SK-N-SH (cell line): ENCODE data around the gene BTN1A1. TPM values are rescaled to one million over a fixed set of nuclear protein-coding genes. Genes with fewer than 3 reads are reported as not detected.

Experiments used
- CTCF ChIA-PET: fragments of 300-600, 350-600 bp; formaldehyde crosslinking; extraction: SDS; loops from one replicate; lab custom pipeline; 2021; lab: Yijun Ruan, JAX
- POLR2A ChIA-PET: fragments of 350-600 bp; sonication (Branson Sonifier 250); formaldehyde crosslinking; extraction: SDS; loops from one replicate; lab custom pipeline; 2020; ENCODE audit warnings: antibody characterized with exemption, inconsistent platforms; lab: Yijun Ruan, JAX
- DNase-seq: peaks from one replicate; pipeline ENCODE4 v3.0.0; 2012
- H2AFZ ChIP-seq: fragments of 200-600 bp; sonication (generic); 2 replicates; pipeline ENCODE4 v1.8.1; 2016; ENCODE audit warnings: antibody characterized with exemption, mild to moderate bottlenecking, low read depth
- H3F3A ChIP-seq: fragments of 200-600 bp; sonication (generic); replicated peaks from 2 replicates; pipeline ENCODE3; 2016; ENCODE audit warnings: antibody characterized with exemption, mild to moderate bottlenecking; ENCODE audit not compliant: insufficient read depth
- H3K27ac ChIP-seq, 2 experiments: fragments of 200-500 bp in 1 of 2; fragments of 200-600 bp in 1 of 2; sonication (Bioruptor generic) in 1 of 2; sonication (generic), shearing (Covaris generic) in 1 of 2; 2 replicates each; pipeline versions ENCODE4 v1.5.1 to v1.6.1; 2014 to 2016; ENCODE audit warnings: low read depth in 2 of 2, inconsistent platforms in 1 of 2, low read length in 1 of 2, mild to moderate bottlenecking in 1 of 2, mixed read lengths in 1 of 2
- H3K27me3 ChIP-seq: fragments of 200-600 bp; sonication (generic), shearing (Covaris generic); 2 replicates; pipeline ENCODE4 v1.6.1; 2016; ENCODE audit warnings: mixed run types; ENCODE audit not compliant: insufficient read depth
- H3K36me3 ChIP-seq, 2 experiments: fragments of 200-500 bp in 1 of 2; fragments of 200-600 bp in 1 of 2; sonication (Bioruptor generic) in 1 of 2; sonication (generic) in 1 of 2; replicated peaks in 1 of 2; 2 replicates each; pipeline versions ENCODE3 to v1.5.1; 2014 to 2016; ENCODE audit warnings: low read length in 1 of 2, mild to moderate bottlenecking in 1 of 2; ENCODE audit not compliant: insufficient read depth in 2 of 2, control insufficient read depth in 1 of 2
- H3K4me1 ChIP-seq, 2 experiments: fragments of 200-500 bp in 1 of 2; fragments of 200-600 bp in 1 of 2; sonication (Bioruptor generic) in 1 of 2; sonication (generic), shearing (Covaris generic) in 1 of 2; 2 replicates each; pipeline versions ENCODE4 v1.5.1 to v1.6.1; 2014 to 2016; ENCODE audit warnings: low read depth in 1 of 2, low read length in 1 of 2, mixed run types in 1 of 2; ENCODE audit not compliant: insufficient read depth in 2 of 2, control insufficient read depth in 1 of 2
- H3K4me2 ChIP-seq: fragments of 200-600 bp; sonication (generic), shearing (Covaris generic); 2 replicates; pipeline ENCODE4 v1.6.1; 2017; ENCODE audit warnings: mixed run types
- H3K4me3 ChIP-seq, 2 experiments: fragments of 200-500 bp in 1 of 2; fragments of 200-600 bp in 1 of 2; sonication (Bioruptor generic) in 1 of 2; sonication (generic), shearing (Covaris generic) in 1 of 2; 2 replicates each; pipeline versions ENCODE4 v1.5.1 to v1.8.1; 2014 to 2016; ENCODE audit warnings: low read depth in 2 of 2, inconsistent platforms in 1 of 2, low read length in 1 of 2, mild to moderate bottlenecking in 1 of 2, mixed read lengths in 1 of 2, moderate library complexity in 1 of 2
- H3K79me2 ChIP-seq: fragments of 200-600 bp; sonication (generic); 2 replicates; pipeline ENCODE4 v1.8.1; 2017; ENCODE audit warnings: mild to moderate bottlenecking; ENCODE audit not compliant: insufficient read depth
- H3K9ac ChIP-seq: fragments of 200-600 bp; sonication (generic); 2 replicates; pipeline ENCODE4 v1.6.1; 2017; ENCODE audit warnings: mixed run types
- H3K9me2 ChIP-seq: fragments of 200-600 bp; sonication (generic); 2 replicates; pipeline ENCODE4 v1.6.1; 2017; ENCODE audit warnings: mixed run types
- H3K9me3 ChIP-seq: fragments of 200-600 bp; sonication (generic); 2 replicates; pipeline ENCODE4 v1.6.1; 2017; ENCODE audit warnings: mixed run types, mild to moderate bottlenecking, moderate library complexity
- H4K20me1 ChIP-seq: fragments of 200-600 bp; sonication (generic); 2 replicates; pipeline ENCODE4 v1.6.1; 2017; ENCODE audit warnings: mild to moderate bottlenecking, mixed run types; ENCODE audit not compliant: insufficient read depth
- CHD2 ChIP-seq: fragments of 150-350 bp; IDR thresholded peaks from 2 replicates; pipeline ENCODE4 v1.6.1; 2018; ENCODE audit warnings: low read length; ENCODE audit not compliant: partially characterized antibody
- EP300 ChIP-seq, 2 experiments: IDR thresholded peaks; 2 replicates each; pipeline versions ENCODE4 v1.4.0 to v1.6.1; 2012; ENCODE audit warnings: borderline replicate concordance in 1 of 2, low read depth in 1 of 2, low read length in 1 of 2
- FOSL2 ChIP-seq: IDR thresholded peaks from 2 replicates; pipeline ENCODE4 v1.4.0; 2012; ENCODE audit warnings: low read depth, mild to moderate bottlenecking, moderate library complexity, borderline replicate concordance
- FOXM1 ChIP-seq: IDR thresholded peaks from 2 replicates; pipeline ENCODE4 v1.4.0; 2012; ENCODE audit warnings: low read depth, mild to moderate bottlenecking
- GABPA ChIP-seq: IDR thresholded peaks from 2 replicates; pipeline ENCODE4 v1.4.0; 2012; ENCODE audit warnings: low read depth, mild to moderate bottlenecking
- GATA2 ChIP-seq: sonication (generic); formaldehyde crosslinking; IDR thresholded peaks from 2 replicates; pipeline ENCODE4 v1.5.0; 2020; ENCODE audit warnings: mild to moderate bottlenecking, missing genetic modification reagents
- IRF3 ChIP-seq: fragments of 150-350 bp; IDR thresholded peaks from 2 replicates; pipeline ENCODE4 v1.6.1; 2016; ENCODE audit warnings: mild to moderate bottlenecking, low read depth, low read length
- JUND ChIP-seq: IDR thresholded peaks from 2 replicates; pipeline ENCODE4 v1.4.0; 2012
- MAX ChIP-seq: IDR thresholded peaks from 2 replicates; pipeline ENCODE4 v1.4.0; 2012; ENCODE audit warnings: low read depth
- NFIC ChIP-seq: IDR thresholded peaks from 2 replicates; pipeline ENCODE4 v1.4.0; 2012; ENCODE audit warnings: borderline replicate concordance
- PBX3 ChIP-seq: IDR thresholded peaks from 2 replicates; pipeline ENCODE4; 2012
- RAD21 ChIP-seq: IDR thresholded peaks from 2 replicates; pipeline ENCODE4 v1.6.1; 2012; ENCODE audit warnings: mild to moderate bottlenecking, low read length
- RCOR1 ChIP-seq: fragments of 150-350 bp; IDR thresholded peaks from 2 replicates; pipeline ENCODE4 v1.6.1; 2017; ENCODE audit warnings: antibody characterized with exemption, low read length
- RFX5 ChIP-seq: IDR thresholded peaks from 2 replicates; pipeline ENCODE4 v1.6.1; 2012; ENCODE audit warnings: mild to moderate bottlenecking, improper control_type of control experiment, low read length
- SMC3 ChIP-seq: IDR thresholded peaks from 2 replicates; pipeline ENCODE4 v1.6.1; 2012; ENCODE audit warnings: low read depth, low read length, improper control_type of control experiment
- TCF12 ChIP-seq: IDR thresholded peaks from 2 replicates; pipeline ENCODE4 v1.4.0; 2012
- WGBS: methylation state at CpG from one replicate; pipeline ENCODE4 v1.1.6; 2017; ENCODE audit warnings: low lambda C conversion rate; 5-methylcytosine and 5-hydroxymethylcytosine counted together
- polyA plus RNA-seq, 3 experiments: library from polyadenylated mRNA; depleted of rRNA; stranded (reverse); fragments of >200 nt; gene quantifications; 2 replicates each; pipeline ENCODE4 v1.2.3, GENCODE V29; 2012
- TF ChIP-seq, protein P1 (sequence below): fragments of 150-350 bp; IDR thresholded peaks from 2 replicates; pipeline ENCODE4 v1.6.1; 2017; ENCODE audit warnings: antibody characterized with exemption, low read length, low read depth, borderline replicate concordance
- TF ChIP-seq, protein P2 (sequence below): IDR thresholded peaks from 2 replicates; pipeline ENCODE4 v1.6.1; 2012; ENCODE audit warnings: mild to moderate bottlenecking, low read depth, low read length, moderate library complexity
- TF ChIP-seq, protein P3 (sequence below): IDR thresholded peaks from 2 replicates; pipeline ENCODE4 v1.4.0; 2012; ENCODE audit warnings: low read depth, borderline replicate concordance

Gene BTN1A1
- polyA plus RNA-seq, 1 of the 3 experiments (the other 2 are of a cell fraction) = not detected

GRCh38 chr6:26471970-26472369 lies 28.1 kb upstream of the BTN1A1 start:
- DNase-seq = no peak
- H3K9me3 ChIP-seq = no peaks in the 10 kb centered on the region
- H3K9ac ChIP-seq = no peak overlapping the region
- ChIA-PET CTCF (no interaction called here), POLR2A (no interaction called here)
- H3K9me2 ChIP-seq = no peaks in the 10 kb centered on the region
- H3K79me2 ChIP-seq = no peaks in the 10 kb centered on the region
- no peaks in the 10 kb centered on the region for H3K27me3 ChIP-seq
- H3F3A ChIP-seq = peaks cover 6% of the 10 kb centered on the region
- H3K4me1 ChIP-seq = peaks cover 15% of the 10 kb centered on the region in 2 experiments
- no peak overlapping the region for H3K4me3 ChIP-seq
- TF ChIP-seq FOSL2 (no peak), MAX (no peak), IRF3 (no peak), TCF12 (no peak), RCOR1 (no peak), GATA2 (no peak), JUND (no peak), SMC3 (no peak), RAD21 (no peak)
- TF ChIP-seq, protein P1, sequence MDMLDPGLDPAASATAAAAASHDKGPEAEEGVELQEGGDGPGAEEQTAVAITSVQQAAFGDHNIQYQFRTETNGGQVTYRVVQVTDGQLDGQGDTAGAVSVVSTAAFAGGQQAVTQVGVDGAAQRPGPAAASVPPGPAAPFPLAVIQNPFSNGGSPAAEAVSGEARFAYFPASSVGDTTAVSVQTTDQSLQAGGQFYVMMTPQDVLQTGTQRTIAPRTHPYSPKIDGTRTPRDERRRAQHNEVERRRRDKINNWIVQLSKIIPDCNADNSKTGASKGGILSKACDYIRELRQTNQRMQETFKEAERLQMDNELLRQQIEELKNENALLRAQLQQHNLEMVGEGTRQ = no peak
- H4K20me1 ChIP-seq = no peaks in the 10 kb centered on the region
- H3K27ac ChIP-seq = no peak overlapping the region
- H3K36me3 ChIP-seq = peaks cover 16 to 18% of the 10 kb centered on the region in 2 experiments
- H3K4me2 ChIP-seq = no peak overlapping the region
- no peak overlapping the region for H2AFZ ChIP-seq

GRCh38 chr6:26472549-26473290 lies 27.4 kb upstream of the BTN1A1 start:
- CTCF ChIA-PET = interaction anchor here (2.1 kb wide), 1 partner anchor 131 kb away, joined by 7 read pairs; no protein-coding TSS in a partner anchor
- peaks cover 15 to 19% of the 10 kb centered on the region in 2 experiments for H3K4me1 ChIP-seq
- no peak overlapping the region for H3K4me3 ChIP-seq
- peak overlapping the region; percentile 81 to 94 for H3K27ac ChIP-seq
- no peaks in the 10 kb centered on the region for H3K9me2 ChIP-seq
- H3K79me2 ChIP-seq = no peaks in the 10 kb centered on the region
- peaks cover 6% of the 10 kb centered on the region for H3F3A ChIP-seq
- H3K9ac ChIP-seq = no peak overlapping the region
- WGBS = 93% methylated on average over 4 of the region's 4 CpGs
- POLR2A ChIA-PET = no interaction called here
- peaks cover 9 to 14% of the 10 kb centered on the region in 2 experiments for H3K36me3 ChIP-seq
- H3K27me3 ChIP-seq = no peaks in the 10 kb centered on the region
- DNase-seq = no peak
- peak overlapping the region; percentile 87 for H2AFZ ChIP-seq
- no peaks in the 10 kb centered on the region for H3K9me3 ChIP-seq
- 0 out of 2 replicates have a peak overlapping the region, but pooled peaks have one; percentile 54 for H3K4me2 ChIP-seq
- no peaks in the 10 kb centered on the region for H4K20me1 ChIP-seq
- TF ChIP-seq GABPA (no peak), CHD2 (no peak), RFX5 (no peak), FOXM1 (no peak), RAD21 (no peak), PBX3 (no peak), EP300 (IDR thresholded peaks at IDR 0.05; ENCODE audit: borderline replicate concordance in 1 of 2, low read depth in 1 of 2, low read length in 1 of 2) (no peak), NFIC (no peak), SMC3 (no peak)
- TF ChIP-seq, protein P2, sequence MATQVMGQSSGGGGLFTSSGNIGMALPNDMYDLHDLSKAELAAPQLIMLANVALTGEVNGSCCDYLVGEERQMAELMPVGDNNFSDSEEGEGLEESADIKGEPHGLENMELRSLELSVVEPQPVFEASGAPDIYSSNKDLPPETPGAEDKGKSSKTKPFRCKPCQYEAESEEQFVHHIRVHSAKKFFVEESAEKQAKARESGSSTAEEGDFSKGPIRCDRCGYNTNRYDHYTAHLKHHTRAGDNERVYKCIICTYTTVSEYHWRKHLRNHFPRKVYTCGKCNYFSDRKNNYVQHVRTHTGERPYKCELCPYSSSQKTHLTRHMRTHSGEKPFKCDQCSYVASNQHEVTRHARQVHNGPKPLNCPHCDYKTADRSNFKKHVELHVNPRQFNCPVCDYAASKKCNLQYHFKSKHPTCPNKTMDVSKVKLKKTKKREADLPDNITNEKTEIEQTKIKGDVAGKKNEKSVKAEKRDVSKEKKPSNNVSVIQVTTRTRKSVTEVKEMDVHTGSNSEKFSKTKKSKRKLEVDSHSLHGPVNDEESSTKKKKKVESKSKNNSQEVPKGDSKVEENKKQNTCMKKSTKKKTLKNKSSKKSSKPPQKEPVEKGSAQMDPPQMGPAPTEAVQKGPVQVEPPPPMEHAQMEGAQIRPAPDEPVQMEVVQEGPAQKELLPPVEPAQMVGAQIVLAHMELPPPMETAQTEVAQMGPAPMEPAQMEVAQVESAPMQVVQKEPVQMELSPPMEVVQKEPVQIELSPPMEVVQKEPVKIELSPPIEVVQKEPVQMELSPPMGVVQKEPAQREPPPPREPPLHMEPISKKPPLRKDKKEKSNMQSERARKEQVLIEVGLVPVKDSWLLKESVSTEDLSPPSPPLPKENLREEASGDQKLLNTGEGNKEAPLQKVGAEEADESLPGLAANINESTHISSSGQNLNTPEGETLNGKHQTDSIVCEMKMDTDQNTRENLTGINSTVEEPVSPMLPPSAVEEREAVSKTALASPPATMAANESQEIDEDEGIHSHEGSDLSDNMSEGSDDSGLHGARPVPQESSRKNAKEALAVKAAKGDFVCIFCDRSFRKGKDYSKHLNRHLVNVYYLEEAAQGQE = no peak
- TF ChIP-seq, protein P3, sequence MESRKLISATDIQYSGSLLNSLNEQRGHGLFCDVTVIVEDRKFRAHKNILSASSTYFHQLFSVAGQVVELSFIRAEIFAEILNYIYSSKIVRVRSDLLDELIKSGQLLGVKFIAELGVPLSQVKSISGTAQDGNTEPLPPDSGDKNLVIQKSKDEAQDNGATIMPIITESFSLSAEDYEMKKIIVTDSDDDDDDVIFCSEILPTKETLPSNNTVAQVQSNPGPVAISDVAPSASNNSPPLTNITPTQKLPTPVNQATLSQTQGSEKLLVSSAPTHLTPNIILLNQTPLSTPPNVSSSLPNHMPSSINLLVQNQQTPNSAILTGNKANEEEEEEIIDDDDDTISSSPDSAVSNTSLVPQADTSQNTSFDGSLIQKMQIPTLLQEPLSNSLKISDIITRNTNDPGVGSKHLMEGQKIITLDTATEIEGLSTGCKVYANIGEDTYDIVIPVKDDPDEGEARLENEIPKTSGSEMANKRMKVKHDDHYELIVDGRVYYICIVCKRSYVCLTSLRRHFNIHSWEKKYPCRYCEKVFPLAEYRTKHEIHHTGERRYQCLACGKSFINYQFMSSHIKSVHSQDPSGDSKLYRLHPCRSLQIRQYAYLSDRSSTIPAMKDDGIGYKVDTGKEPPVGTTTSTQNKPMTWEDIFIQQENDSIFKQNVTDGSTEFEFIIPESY = no peak
